Hepatocyte (in vitro differentiated cells): ENCODE data around the gene GPRIN3. TPM values are rescaled to one million over a fixed set of nuclear protein-coding genes. Genes with fewer than 3 reads are reported as not detected.

Experiments used
- DNase-seq: peaks from one replicate; pipeline ENCODE4 v3.0.0-alpha.2; 2016; ENCODE audit warnings: low spot score
- H2AFZ ChIP-seq: fragments of 200-600 bp; sonication (generic); 2 replicates; pipeline ENCODE4 v1.6.0; 2016; ENCODE audit warnings: antibody characterized with exemption, mild to moderate bottlenecking
- H3K27ac ChIP-seq: fragments of 200-600 bp; sonication (generic); 2 replicates; pipeline ENCODE4 v1.5.1; 2016; ENCODE audit warnings: mild to moderate bottlenecking
- H3K27me3 ChIP-seq: fragments of 200-600 bp; sonication (generic); 2 replicates; pipeline ENCODE4 v1.6.1; 2016
- H3K36me3 ChIP-seq: fragments of 200-600 bp; sonication (generic); replicated peaks from 2 replicates; pipeline ENCODE4 v1.5.1; 2016; ENCODE audit warnings: low read depth; ENCODE audit not compliant: insufficient read depth
- H3K4me1 ChIP-seq: fragments of 200-600 bp; sonication (generic); 2 replicates; pipeline ENCODE4 v1.5.1; 2016; ENCODE audit warnings: mild to moderate bottlenecking, moderate library complexity; ENCODE audit not compliant: insufficient read depth
- H3K4me2 ChIP-seq: fragments of 200-600 bp; sonication (generic); 2 replicates; pipeline ENCODE4 v1.6.0; 2016
- H3K4me3 ChIP-seq: fragments of 200-600 bp; sonication (generic); 2 replicates; pipeline ENCODE4 v1.5.1; 2016; ENCODE audit warnings: mild to moderate bottlenecking
- H3K79me2 ChIP-seq: fragments of 200-600 bp; sonication (generic); 2 replicates; pipeline ENCODE4 v1.6.0; 2017; ENCODE audit warnings: mild to moderate bottlenecking
- H3K9me2 ChIP-seq: fragments of 200-600 bp; sonication (generic); replicated peaks from 2 replicates; pipeline ENCODE4 v1.6.0; 2017; ENCODE audit warnings: mild to moderate bottlenecking; ENCODE audit not compliant: insufficient read depth
- H3K9me3 ChIP-seq: fragments of 200-600 bp; sonication (generic); 2 replicates; pipeline ENCODE4 v1.5.1; 2016; ENCODE audit warnings: low read depth, mild to moderate bottlenecking
- H4K20me1 ChIP-seq: fragments of 200-600 bp; sonication (generic); 2 replicates; pipeline ENCODE4 v1.6.0; 2016; ENCODE audit warnings: mild to moderate bottlenecking; ENCODE audit not compliant: insufficient read depth, poor library complexity, severe bottlenecking
- CTCF ChIP-seq: fragments of 200-600 bp; sonication (generic); IDR thresholded peaks from 2 replicates; pipeline ENCODE4 v1.5.1; 2016; ENCODE audit warnings: antibody characterized with exemption, mild to moderate bottlenecking; ENCODE audit not compliant: poor library complexity
- EZH2 ChIP-seq: fragments of 200-600 bp; sonication (generic); IDR thresholded peaks from 2 replicates; pipeline ENCODE4 v1.6.1; 2016; ENCODE audit warnings: antibody characterized with exemption, mild to moderate bottlenecking, borderline replicate concordance
- EZH2phosphoT487 ChIP-seq: fragments of 200-600 bp; sonication (generic); IDR thresholded peaks from one replicate; pipeline ENCODE4 v1.6.1; 2018; ENCODE audit warnings: antibody characterized with exemption, mild to moderate bottlenecking, low read depth, moderate library complexity; ENCODE audit not compliant: unreplicated experiment, severe bottlenecking
- WGBS: methylation state at CpG from one replicate; pipeline ENCODE4 v1.1.6; 2016; ENCODE audit warnings: low lambda C conversion rate; ENCODE audit errors: missing lambda C conversion rate; 5-methylcytosine and 5-hydroxymethylcytosine counted together
- polyA plus RNA-seq: library from polyadenylated mRNA; unstranded; fragments of >200 nt; fragmentation: Nextera tagmentation; extraction: Ambion mirVana; gene quantifications from 2 replicates; pipeline ENCODE4 v1.2.1, GENCODE V29; 2016
- total RNA-seq: library from RNA; depleted of rRNA; stranded (reverse); fragments of >200 nt; gene quantifications from 2 replicates; pipeline ENCODE4 v1.2.3, GENCODE V29; 2014

GPRIN3 gene
- total and polyA plus RNA-seq, 2 experiments from 2014 or later = 0.64 to 3.0 TPM

DNA sequence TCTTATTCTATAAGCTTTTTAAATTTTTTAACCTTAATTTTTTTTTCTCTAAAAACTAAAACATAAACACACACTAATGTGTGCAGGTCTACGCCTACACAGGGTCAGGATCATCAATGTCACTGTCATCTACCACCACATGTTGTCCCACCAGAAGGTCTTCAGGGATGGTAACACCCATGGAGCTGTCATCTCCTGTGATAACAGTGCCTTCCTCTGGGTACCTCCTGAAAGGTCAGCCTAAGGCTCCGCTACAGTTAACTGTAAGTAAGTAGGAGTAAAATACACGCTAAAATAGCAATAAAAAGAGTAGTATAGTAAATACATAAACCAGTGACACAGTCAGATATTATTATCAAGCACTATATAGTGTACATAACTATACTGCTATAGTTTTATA, 45.9 kb upstream of the GPRIN3 start:
- no peaks in the 10 kb centered on the region for H3K36me3 ChIP-seq
- H3K4me2 ChIP-seq = no peak overlapping the region
- no peaks in the 10 kb centered on the region for H3K9me3 ChIP-seq
- H3K79me2 ChIP-seq = no peaks in the 10 kb centered on the region
- 94% methylated on average over 3 of the region's 3 CpGs for WGBS
- no peaks in the 10 kb centered on the region for H3K4me1 ChIP-seq
- DNase-seq = no peak
- H2AFZ ChIP-seq = no peak overlapping the region
- H4K20me1 ChIP-seq = no peaks in the 10 kb centered on the region
- no peaks in the 10 kb centered on the region for H3K27me3 ChIP-seq
- no peak overlapping the region for H3K4me3 ChIP-seq
- H3K9me2 ChIP-seq = no peaks in the 10 kb centered on the region
- H3K27ac ChIP-seq = no peak overlapping the region
- TF ChIP-seq EZH2 = no peak
- TF ChIP-seq CTCF = no peak
- no peak for TF ChIP-seq EZH2phosphoT487

DNA sequence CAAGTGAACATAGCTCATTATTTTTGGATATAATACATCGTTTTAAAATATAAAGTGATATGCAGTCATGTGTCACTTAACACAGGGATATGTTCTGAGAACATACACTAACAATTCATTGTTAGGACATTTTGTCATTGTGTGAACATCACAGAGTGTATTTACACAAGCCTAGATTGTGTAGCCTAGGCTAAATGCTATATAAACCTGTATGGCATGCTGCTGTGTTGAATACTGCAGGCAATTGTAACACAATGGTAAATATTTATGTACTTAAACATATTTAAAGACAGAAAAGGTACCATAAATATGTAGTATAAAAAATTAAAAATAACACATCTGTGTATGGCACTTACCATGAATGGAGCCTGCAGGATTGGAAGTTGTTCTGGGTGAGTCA, 44.9 kb upstream of the GPRIN3 start:
- H3K4me3 ChIP-seq = no peak overlapping the region
- no peaks in the 10 kb centered on the region for H3K9me2 ChIP-seq
- no peak overlapping the region for H2AFZ ChIP-seq
- no peaks in the 10 kb centered on the region for H3K36me3 ChIP-seq
- H3K4me1 ChIP-seq = no peaks in the 10 kb centered on the region
- no peak for TF ChIP-seq EZH2
- no peak for TF ChIP-seq CTCF
- TF ChIP-seq EZH2phosphoT487 = no peak
- no peak for DNase-seq
- H3K9me3 ChIP-seq = no peaks in the 10 kb centered on the region
- no peak overlapping the region for H3K4me2 ChIP-seq
- WGBS = 91% methylated on average over 1 of the region's 1 CpG
- no peak overlapping the region for H3K27ac ChIP-seq
- H3K27me3 ChIP-seq = no peaks in the 10 kb centered on the region
- H3K79me2 ChIP-seq = no peaks in the 10 kb centered on the region
- H4K20me1 ChIP-seq = no peaks in the 10 kb centered on the region

- no peaks in the 10 kb centered on the region for H3K79me2 ChIP-seq
- no peak overlapping the region for H3K4me3 ChIP-seq
- H3K4me2 ChIP-seq = no peak overlapping the region
- no peaks in the 10 kb centered on the region for H3K9me3 ChIP-seq
- DNase-seq = no peak
- H3K27me3 ChIP-seq = no peaks in the 10 kb centered on the region
- no peaks in the 10 kb centered on the region for H4K20me1 ChIP-seq
- TF ChIP-seq EZH2 (no peak), CTCF (no peak), EZH2phosphoT487 (no peak)
- no peaks in the 10 kb centered on the region for H3K36me3 ChIP-seq
- H3K9me2 ChIP-seq = no peaks in the 10 kb centered on the region
- H2AFZ ChIP-seq = no peak overlapping the region
- H3K27ac ChIP-seq = no peak overlapping the region
- H3K4me1 ChIP-seq = no peaks in the 10 kb centered on the region
- 95% methylated on average over 2 of the region's 2 CpGs for WGBS
Measured at GRCh38 chr4:89351201-89351600, 43.6 kb upstream of the GPRIN3 start.
